ENCODE results near the gene CHRND. TPM values are rescaled to one million over a fixed set of nuclear protein-coding genes. Genes with fewer than 3 reads are reported as not detected.

CHRND gene
- total RNA-seq, 1 donor from 2014 or later: 4.1 TPM

- Mint-ChIP-seq H3K4me1 (peaks cover 24% of the 10 kb centered on the region), H3K27ac (ENCODE audit: unreplicated experiment) (no peak overlapping the region), H3K4me3 (no peak overlapping the region), H3K27me3 (ENCODE audit: low read depth) (no peaks in the 10 kb centered on the region), H3K9me3 (no peaks in the 10 kb centered on the region), H3K36me3 (ENCODE audit: low read depth) (no peaks in the 10 kb centered on the region)
- TF ChIP-seq CTCF (conservative IDR thresholded peaks at IDR 0.05): no peak
- DNase-seq (ENCODE audit: low read depth, low spot score): no peak
Observed at GRCh38 chr2:232511336-232511890, 14.5 kb upstream of the CHRND start.

- Mint-ChIP-seq H3K27ac (ENCODE audit: unreplicated experiment) (no peak overlapping the region), H3K36me3 (ENCODE audit: low read depth) (no peaks in the 10 kb centered on the region), H3K4me3 (no peak overlapping the region), H3K27me3 (ENCODE audit: low read depth) (no peaks in the 10 kb centered on the region), H3K9me3 (no peaks in the 10 kb centered on the region), H3K4me1 (peaks cover 30% of the 10 kb centered on the region)
- no peak for TF ChIP-seq CTCF (conservative IDR thresholded peaks at IDR 0.05)
- DNase-seq (ENCODE audit: low read depth, low spot score): no peak
Observed at GRCh38 chr2:232512602-232513001, 13.4 kb upstream of the CHRND start.

GRCh38 chr2:232513353-232513752 lies 12.6 kb upstream of the CHRND start:
- Mint-ChIP-seq H3K4me3 (no peak overlapping the region), H3K27ac (ENCODE audit: unreplicated experiment) (no peak overlapping the region), H3K27me3 (ENCODE audit: low read depth) (no peaks in the 10 kb centered on the region)

GRCh38 chr2:232515639-232516038 lies 10.3 kb upstream of the CHRND start:
- H3K4me3 Mint-ChIP-seq: no peak overlapping the region
- no peaks in the 10 kb centered on the region for H3K9me3 Mint-ChIP-seq
- H3K27me3 Mint-ChIP-seq (ENCODE audit: low read depth): peaks cover 7% of the 10 kb centered on the region

More at GRCh38 chr2:232513353-232513752, 12.6 kb upstream of the CHRND start:
- H3K36me3 Mint-ChIP-seq (ENCODE audit: low read depth): no peaks in the 10 kb centered on the region
- TF ChIP-seq CTCF (conservative IDR thresholded peaks at IDR 0.05): no peak
- no peak for DNase-seq (ENCODE audit: low read depth, low spot score)
- peaks cover 31% of the 10 kb centered on the region for H3K4me1 Mint-ChIP-seq
- no peaks in the 10 kb centered on the region for H3K9me3 Mint-ChIP-seq

GRCh38 chr2:232516551-232516950 lies 9.4 kb upstream of the CHRND start:
- H3K27me3 Mint-ChIP-seq (ENCODE audit: low read depth): peaks cover 15% of the 10 kb centered on the region
- H3K36me3 Mint-ChIP-seq (ENCODE audit: low read depth): no peaks in the 10 kb centered on the region
- no peak for DNase-seq (ENCODE audit: low read depth, low spot score)
- no peak overlapping the region for H3K4me3 Mint-ChIP-seq
- H3K4me1 Mint-ChIP-seq: peaks cover 54% of the 10 kb centered on the region
- no peak for TF ChIP-seq CTCF (conservative IDR thresholded peaks at IDR 0.05)
- H3K27ac Mint-ChIP-seq (ENCODE audit: unreplicated experiment): no peak overlapping the region
- H3K9me3 Mint-ChIP-seq: no peaks in the 10 kb centered on the region

More at GRCh38 chr2:232515639-232516038, 10.3 kb upstream of the CHRND start:
- TF ChIP-seq CTCF (conservative IDR thresholded peaks at IDR 0.05): no peak
- no peak for DNase-seq (ENCODE audit: low read depth, low spot score)
- peaks cover 50% of the 10 kb centered on the region for H3K4me1 Mint-ChIP-seq
- H3K27ac Mint-ChIP-seq (ENCODE audit: unreplicated experiment): no peak overlapping the region
- H3K36me3 Mint-ChIP-seq (ENCODE audit: low read depth): no peaks in the 10 kb centered on the region
